Measurements from ENCODE around the gene EVX2. TPM values are rescaled to one million over a fixed set of nuclear protein-coding genes. Genes with fewer than 3 reads are reported as not detected.

The EVX2 gene
- total and polyA plus RNA-seq, 2 donors (not counting 1 experiment from before 2014, with no cell fraction given) = not detected

DNA sequence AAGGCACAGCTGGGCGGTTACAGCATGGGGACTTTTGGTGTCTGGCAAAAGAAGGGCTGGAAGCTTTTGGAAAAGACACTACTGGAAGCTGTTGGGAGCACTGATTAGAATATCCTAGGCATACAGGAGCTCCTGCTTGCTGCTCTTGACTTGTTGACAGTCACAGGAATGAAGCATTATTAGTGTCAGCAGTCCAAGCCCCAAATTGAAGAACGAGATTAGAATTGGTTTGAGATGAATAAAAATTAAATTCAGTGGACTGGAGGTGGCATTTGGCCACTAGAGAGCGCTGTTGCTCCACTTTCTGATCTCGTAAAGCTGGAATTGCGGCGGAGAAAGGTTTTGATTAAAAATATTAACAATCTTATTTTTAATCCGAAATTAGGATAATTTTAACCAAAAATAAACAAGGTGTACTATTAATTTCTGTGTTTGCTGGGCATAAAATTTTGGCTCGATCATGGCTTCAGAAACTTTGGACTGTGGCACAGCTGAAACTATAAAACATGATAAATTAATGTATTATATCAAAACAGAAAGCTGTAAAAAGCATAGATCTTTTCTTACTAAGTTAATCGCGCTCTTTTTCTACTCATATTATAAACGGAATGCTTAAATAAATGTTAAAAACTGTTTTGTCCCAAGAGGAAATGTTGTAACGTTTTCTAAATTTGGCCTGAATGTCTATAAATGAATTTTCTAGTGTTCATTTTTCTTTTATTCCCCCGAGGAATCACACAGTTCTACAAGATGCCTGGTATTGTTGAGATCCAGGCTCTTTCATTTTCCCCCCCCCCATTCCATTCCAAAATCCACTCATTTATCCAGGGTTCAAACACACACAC lies 43.4 kb upstream of the EVX2 start:
- H3K9ac ChIP-seq (ENCODE audit: low read length) = no peak overlapping the region
- ChIA-PET POLR2A (no interaction called here), CTCF (interaction anchor here (0.7 to 4.6 kb wide), 46 partner anchors 10 to 1636 kb away, joined by 3 to 110 read pairs (median 4); no protein-coding TSS in a partner anchor)
- intact Hi-C loops (cut with micrococcal nuclease) = loop anchor here (1.0 to 5.0 kb wide), 5 partner anchors 427 to 1035 kb away; no protein-coding TSS in a partner anchor
- no peaks in the 10 kb centered on the region for H3K36me3 ChIP-seq (replicated peaks in 1 of 2; ENCODE audit: control extremely low read depth in 1 of 2, control insufficient read depth in 1 of 2, extremely low read depth in 1 of 2, insufficient read depth in 2 of 2, low read length in 1 of 2)
- H3K4me3 Mint-ChIP-seq = no peak overlapping the region
- no peak overlapping the region for H3K4me3 ChIP-seq (ENCODE audit: control extremely low read depth in 1 of 5, extremely low read depth in 1 of 5, insufficient read depth in 1 of 5, low read depth in 2 of 5, low read length in 4 of 5)
- peaks cover 0 to 84% (median 65%) of the 10 kb centered on the region in 4 experiments for H3K27me3 ChIP-seq (replicated peaks in 1 of 4; ENCODE audit: control extremely low read depth in 1 of 4, control insufficient read depth in 3 of 4, insufficient read depth in 4 of 4, low read length in 3 of 4)
- no peaks in the 10 kb centered on the region for H4K20me1 ChIP-seq (ENCODE audit: control insufficient read depth, insufficient read depth, low read length, poor library complexity, severe bottlenecking)
- H3K9me3 Mint-ChIP-seq (ENCODE audit: insufficient read depth) = no peaks in the 10 kb centered on the region
- H2AFZ ChIP-seq (ENCODE audit: insufficient read depth, low read depth, low read length, poor library complexity, severe bottlenecking) = no peak overlapping the region
- H3K9me3 ChIP-seq (ENCODE audit: control extremely low read depth in 1 of 3, control insufficient read depth in 2 of 3, insufficient read depth in 1 of 3, low read length in 2 of 3) = peaks cover 0 to 39% (median 0%) of the 10 kb centered on the region in 3 donors
- H3K79me2 ChIP-seq (ENCODE audit: control insufficient read depth, insufficient read depth, low read length) = no peaks in the 10 kb centered on the region
- no peak overlapping the region for H3K4me2 ChIP-seq (replicated peaks; ENCODE audit: low read depth, low read length, poor library complexity, severe bottlenecking)
- peaks cover 26% of the 10 kb centered on the region for H3K4me1 Mint-ChIP-seq
- no peak for ATAC-seq (ENCODE audit: low read depth)
- WGBS (ENCODE audit: insufficient coverage) = 50% methylated on average over 1 of the region's 13 CpGs
- no peak overlapping the region for H3K27ac Mint-ChIP-seq
- DNase-seq = peak; percentile 75
- no peak for TF ChIP-seq EZH2 (IDR thresholded peaks at IDR 0.05; ENCODE audit: borderline replicate concordance, insufficient read depth, low read depth, low read length, poor library complexity, severe bottlenecking)
- TF ChIP-seq, protein P1, sequence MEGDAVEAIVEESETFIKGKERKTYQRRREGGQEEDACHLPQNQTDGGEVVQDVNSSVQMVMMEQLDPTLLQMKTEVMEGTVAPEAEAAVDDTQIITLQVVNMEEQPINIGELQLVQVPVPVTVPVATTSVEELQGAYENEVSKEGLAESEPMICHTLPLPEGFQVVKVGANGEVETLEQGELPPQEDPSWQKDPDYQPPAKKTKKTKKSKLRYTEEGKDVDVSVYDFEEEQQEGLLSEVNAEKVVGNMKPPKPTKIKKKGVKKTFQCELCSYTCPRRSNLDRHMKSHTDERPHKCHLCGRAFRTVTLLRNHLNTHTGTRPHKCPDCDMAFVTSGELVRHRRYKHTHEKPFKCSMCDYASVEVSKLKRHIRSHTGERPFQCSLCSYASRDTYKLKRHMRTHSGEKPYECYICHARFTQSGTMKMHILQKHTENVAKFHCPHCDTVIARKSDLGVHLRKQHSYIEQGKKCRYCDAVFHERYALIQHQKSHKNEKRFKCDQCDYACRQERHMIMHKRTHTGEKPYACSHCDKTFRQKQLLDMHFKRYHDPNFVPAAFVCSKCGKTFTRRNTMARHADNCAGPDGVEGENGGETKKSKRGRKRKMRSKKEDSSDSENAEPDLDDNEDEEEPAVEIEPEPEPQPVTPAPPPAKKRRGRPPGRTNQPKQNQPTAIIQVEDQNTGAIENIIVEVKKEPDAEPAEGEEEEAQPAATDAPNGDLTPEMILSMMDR (IDR thresholded peaks at IDR 0.05) = peak; percentile 98
- H3K4me1 ChIP-seq (ENCODE audit: control insufficient read depth in 2 of 2, insufficient read depth in 2 of 2, low read length in 2 of 2) = peaks cover 24 to 50% of the 10 kb centered on the region in 2 donors
- H3K27me3 Mint-ChIP-seq = peaks cover 71% of the 10 kb centered on the region
- no peak overlapping the region for H3K27ac ChIP-seq (ENCODE audit: low read length in 2 of 2)

DNA sequence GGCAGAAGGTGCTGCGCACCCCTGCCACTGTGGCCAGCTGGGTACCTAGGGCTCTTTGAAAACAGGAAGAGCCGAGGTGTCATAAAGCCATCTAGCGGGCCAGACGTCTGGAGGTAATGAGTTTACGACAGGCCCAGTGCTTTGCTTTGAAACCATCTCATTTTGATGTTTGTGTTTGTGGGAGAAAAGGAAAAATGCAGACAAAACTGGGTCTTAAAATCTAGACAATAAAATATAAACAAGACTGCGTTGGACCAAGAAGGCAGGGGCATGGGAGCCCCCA lies 42.0 kb upstream of the EVX2 start:
- Histone ChIP-seq H3K4me1 (ENCODE audit: control insufficient read depth in 2 of 2, insufficient read depth in 2 of 2, low read length in 2 of 2) (peaks cover 21 to 48% of the 10 kb centered on the region in 2 donors), H3K36me3 (replicated peaks in 1 of 2; ENCODE audit: control extremely low read depth in 1 of 2, control insufficient read depth in 1 of 2, extremely low read depth in 1 of 2, insufficient read depth in 2 of 2, low read length in 1 of 2) (no peaks in the 10 kb centered on the region), H2AFZ (ENCODE audit: insufficient read depth, low read depth, low read length, poor library complexity, severe bottlenecking) (no peak overlapping the region), H3K4me3 (ENCODE audit: control extremely low read depth in 1 of 5, extremely low read depth in 1 of 5, insufficient read depth in 1 of 5, low read depth in 2 of 5, low read length in 4 of 5) (no peak overlapping the region), H3K27ac (ENCODE audit: low read length in 2 of 2) (no peak overlapping the region), H3K4me2 (replicated peaks; ENCODE audit: low read depth, low read length, poor library complexity, severe bottlenecking) (no peak overlapping the region), H3K79me2 (ENCODE audit: control insufficient read depth, insufficient read depth, low read length) (no peaks in the 10 kb centered on the region), H3K9me3 (ENCODE audit: control extremely low read depth in 1 of 3, control insufficient read depth in 2 of 3, insufficient read depth in 1 of 3, low read length in 2 of 3) (peaks cover 0 to 50% (median 0%) of the 10 kb centered on the region in 3 donors), H4K20me1 (ENCODE audit: control insufficient read depth, insufficient read depth, low read length, poor library complexity, severe bottlenecking) (no peaks in the 10 kb centered on the region), H3K27me3 (replicated peaks in 1 of 4; ENCODE audit: control extremely low read depth in 1 of 4, control insufficient read depth in 3 of 4, insufficient read depth in 4 of 4, low read length in 3 of 4) (peaks cover 0 to 86% (median 64%) of the 10 kb centered on the region in 4 experiments), H3K9ac (ENCODE audit: low read length) (no peak overlapping the region)
- ATAC-seq (ENCODE audit: low read depth) (no peak), DNase-seq (no peak)
- H3K9me3 Mint-ChIP-seq (ENCODE audit: insufficient read depth) = no peaks in the 10 kb centered on the region
- H3K4me1 Mint-ChIP-seq = peaks cover 21% of the 10 kb centered on the region
- intact Hi-C loops (cut with micrococcal nuclease) = loop anchor here (1.0 to 5.0 kb wide), 2 partner anchors 429 to 1037 kb away; no protein-coding TSS in a partner anchor
- H3K4me3 Mint-ChIP-seq = no peak overlapping the region
- POLR2A ChIA-PET = no interaction called here
- no peak overlapping the region for H3K27ac Mint-ChIP-seq
- TF ChIP-seq EZH2 (IDR thresholded peaks at IDR 0.05; ENCODE audit: borderline replicate concordance, insufficient read depth, low read depth, low read length, poor library complexity, severe bottlenecking) = no peak
- TF ChIP-seq, protein P1 (IDR thresholded peaks at IDR 0.05) = no peak
- CTCF ChIA-PET = interaction anchor here (0.8 to 4.6 kb wide), 10 partner anchors 13 to 1345 kb away, joined by 3 to 110 read pairs (median 8); no protein-coding TSS in a partner anchor
- WGBS (ENCODE audit: insufficient coverage) = 18% methylated on average over 4 of the region's 6 CpGs
- H3K27me3 Mint-ChIP-seq = peaks cover 64% of the 10 kb centered on the region
